H54 (cell line): ENCODE measurements around the gene UGGT1.
"Not testable (repeated sequence)": the region's sequence is repeated elsewhere in the genome, so short reads cannot be mapped to it uniquely, and the experiment has no call there.

ENCODE experiments used
- DNase-seq: peaks from one replicate; pipeline ENCODE4 v3.0.0; 2011; ENCODE audit warnings: low spot score, mixed read lengths; ENCODE audit not compliant: insufficient read length
- FAIRE-seq: peaks from 3 replicates; lab custom pipeline; 2011; peaks lifted over from hg19 to GRCh38; lab: Jason Lieb, UNC
- POLR2A ChIP-seq: IDR thresholded peaks from 2 replicates; pipeline ENCODE4 v1.6.1; 2011; ENCODE audit warnings: low read depth, mild to moderate bottlenecking, low read length

Gene UGGT1

GRCh38 chr2:128155970-128156369 lies 65.0 kb downstream of the UGGT1 start:
- DNase-seq (no peak), FAIRE-seq (no peak)
- no peak for TF ChIP-seq POLR2A

GRCh38 chr2:128156812-128157211 lies 65.8 kb downstream of the UGGT1 start:
- no peak for TF ChIP-seq POLR2A
- DNase-seq (no peak), FAIRE-seq (no peak)

DNA sequence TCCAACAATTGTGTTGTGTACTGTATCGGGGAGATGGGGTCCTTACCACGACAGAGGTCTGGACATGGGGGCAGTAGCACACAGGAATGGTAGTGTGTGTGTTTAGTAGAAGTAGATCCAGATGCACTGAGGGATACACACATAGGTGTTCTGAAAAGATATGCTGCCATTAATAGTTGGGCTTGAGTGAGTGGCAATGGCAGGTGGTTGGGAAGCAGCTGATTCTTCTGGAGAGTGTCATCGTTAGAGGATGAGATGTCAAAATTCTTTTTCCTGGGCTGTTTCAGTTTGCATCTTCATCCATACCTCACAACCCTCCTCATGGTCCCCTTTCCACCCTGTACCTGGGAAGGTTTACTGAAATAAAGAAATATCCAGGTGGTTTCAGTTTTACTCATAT lies 66.6 kb downstream of the UGGT1 start:
- no peak for TF ChIP-seq POLR2A
- FAIRE-seq (no peak), DNase-seq (no peak)

- FAIRE-seq (no peak), DNase-seq (no peak)
- TF ChIP-seq POLR2A: no peak
Measured at GRCh38 chr2:128158176-128158575, 67.2 kb downstream of the UGGT1 start.

GRCh38 chr2:128159437-128159836 lies 68.4 kb downstream of the UGGT1 start:
- FAIRE-seq (no peak), DNase-seq (no peak)
- TF ChIP-seq POLR2A: no peak

DNA sequence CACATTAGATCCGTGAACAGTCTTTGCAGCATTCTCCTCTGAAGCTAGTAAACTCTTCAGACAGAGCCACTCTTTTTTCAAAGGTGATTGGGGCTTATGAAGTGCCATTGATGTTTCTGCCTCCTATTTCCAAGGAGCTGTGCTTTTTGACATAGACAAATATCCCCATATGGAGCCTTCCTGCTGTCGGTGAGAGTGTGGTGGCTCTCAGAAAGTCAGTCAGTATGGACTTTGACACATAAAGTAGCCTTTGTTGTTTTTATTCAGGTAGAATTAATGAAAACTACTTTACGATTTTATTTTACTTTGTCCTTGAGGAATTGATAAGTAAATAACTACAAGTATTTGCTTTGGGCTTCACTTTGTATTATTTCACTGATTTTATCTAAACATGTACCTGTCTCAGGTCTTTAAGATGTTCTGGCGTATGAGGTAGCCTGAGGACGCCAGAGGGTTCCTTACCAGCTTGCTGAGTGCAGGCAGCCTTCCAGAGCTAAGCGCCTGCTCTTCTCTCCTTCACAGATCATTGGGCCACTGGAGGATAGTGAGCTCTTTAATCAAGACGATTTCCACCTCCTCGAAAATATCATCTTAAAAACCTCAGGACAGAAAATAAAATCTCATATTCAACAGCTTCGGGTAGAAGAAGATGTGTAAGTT lies 69.7 kb downstream of the UGGT1 start:
- DNase-seq: no peak
- no peak for TF ChIP-seq POLR2A
- no peak for FAIRE-seq

DNA sequence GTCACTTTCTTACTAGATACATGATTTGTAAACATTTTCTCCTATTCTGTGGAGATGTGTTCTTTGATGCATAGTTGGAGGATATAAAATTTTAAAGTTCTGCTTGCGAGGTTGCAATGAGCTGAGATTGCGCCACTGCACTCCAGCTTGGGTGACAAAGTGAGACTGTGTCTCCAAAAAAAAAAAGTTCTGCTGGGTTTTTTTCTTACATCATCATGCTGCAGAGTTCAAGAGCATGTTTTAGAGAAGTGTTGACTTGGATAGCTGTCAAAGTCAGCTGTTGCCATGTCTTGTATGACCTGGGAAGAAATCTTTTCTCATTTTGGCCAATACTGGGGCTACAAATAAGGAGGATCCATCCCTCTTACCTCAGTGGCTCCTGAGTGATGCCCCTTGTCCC lies 71.3 kb downstream of the UGGT1 start:
- no peak for TF ChIP-seq POLR2A
- no peak for DNase-seq
- FAIRE-seq: no peak

DNA sequence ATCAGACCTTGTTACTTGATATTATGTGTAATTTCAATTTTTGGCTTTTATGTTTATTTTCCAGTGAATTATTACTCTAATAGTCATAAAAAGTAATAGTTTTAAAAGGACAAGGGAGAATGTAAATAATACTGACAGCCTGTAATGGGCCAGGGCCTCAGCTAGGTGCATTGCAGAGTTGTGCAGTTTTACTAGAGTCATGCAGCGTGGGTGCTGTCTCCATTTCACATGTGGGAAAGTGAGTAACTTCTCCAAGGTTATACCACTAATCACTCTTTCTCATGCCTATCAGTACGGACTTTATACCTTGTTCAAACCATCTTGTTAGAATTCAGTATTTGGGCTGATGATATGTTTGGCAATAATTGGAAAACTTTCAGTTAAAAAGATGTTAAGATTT lies 73.3 kb downstream of the UGGT1 start:
- DNase-seq: no peak
- TF ChIP-seq POLR2A: no peak
- no peak for FAIRE-seq

DNA sequence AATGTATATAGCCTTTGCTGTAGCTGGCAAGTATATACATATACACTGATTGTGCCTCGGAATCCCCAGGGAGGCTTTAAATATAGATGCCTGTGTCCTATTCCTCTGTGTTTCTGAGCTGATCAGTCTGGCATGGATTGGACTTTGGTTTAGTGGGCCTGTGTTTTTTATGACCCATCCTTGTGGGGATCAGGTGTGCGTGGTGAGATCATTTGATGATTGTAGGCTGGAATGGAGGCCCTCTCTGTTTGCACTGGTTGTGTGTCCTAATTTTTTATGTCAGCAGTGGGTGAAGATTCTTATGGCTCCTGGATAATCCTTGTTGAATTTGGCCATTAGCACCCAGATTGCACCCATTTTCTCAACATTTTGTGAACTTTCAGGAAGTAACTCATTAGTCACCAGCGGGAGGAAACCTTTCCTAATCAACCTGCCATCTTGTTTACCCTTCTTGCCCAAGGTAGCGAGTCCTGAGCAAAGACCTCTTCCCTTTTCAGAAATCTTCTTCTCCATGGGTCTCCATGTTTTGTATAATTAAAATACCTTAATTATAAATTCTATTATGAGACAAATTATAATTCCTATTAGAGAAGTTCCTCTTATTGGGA lies 75.8 kb downstream of the UGGT1 start:
- TF ChIP-seq POLR2A: no peak
- DNase-seq (no peak), FAIRE-seq (no peak)

DNA sequence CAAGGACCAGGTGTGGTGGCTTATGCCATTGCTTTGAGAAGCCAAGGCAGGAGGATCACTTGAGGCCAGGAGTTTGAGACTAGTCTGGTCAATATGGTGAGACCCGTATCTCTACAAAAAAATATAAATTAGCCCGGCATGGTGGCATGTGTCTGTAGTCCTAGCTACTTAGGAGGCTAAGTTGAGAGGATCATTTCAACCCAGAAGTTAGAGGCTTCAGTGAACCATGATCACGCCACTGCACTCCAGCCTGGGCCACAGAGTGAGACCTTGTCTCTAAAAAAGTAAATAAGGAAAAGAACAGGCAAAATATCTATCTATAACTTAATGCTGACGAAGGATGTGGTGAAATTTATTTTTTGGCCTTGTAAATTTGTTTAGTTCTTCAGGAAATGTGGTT lies 78.1 kb downstream of the UGGT1 start:
- no peak for TF ChIP-seq POLR2A
- DNase-seq (no peak), FAIRE-seq (no peak)

DNA sequence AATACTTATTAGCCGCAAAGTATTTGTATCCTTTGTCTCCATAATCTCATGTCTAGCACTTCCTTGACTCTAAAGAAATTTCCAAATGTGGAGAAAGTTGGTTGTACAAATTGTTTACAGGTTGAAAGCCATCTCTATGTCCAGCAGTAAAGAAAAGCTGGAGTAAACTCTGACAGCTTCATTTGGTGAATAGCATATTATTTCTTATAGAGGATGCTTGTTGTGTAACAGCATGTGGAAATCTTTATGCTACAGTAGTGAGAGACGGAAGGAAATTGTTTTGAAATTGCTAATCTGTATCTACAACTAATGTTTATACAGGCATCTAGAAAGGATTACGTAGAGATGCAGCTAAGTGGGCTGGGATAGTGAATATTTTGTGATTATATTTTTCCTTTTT lies 78.5 kb downstream of the UGGT1 start:
- FAIRE-seq (no peak), DNase-seq (no peak)
- TF ChIP-seq POLR2A: no peak

DNA sequence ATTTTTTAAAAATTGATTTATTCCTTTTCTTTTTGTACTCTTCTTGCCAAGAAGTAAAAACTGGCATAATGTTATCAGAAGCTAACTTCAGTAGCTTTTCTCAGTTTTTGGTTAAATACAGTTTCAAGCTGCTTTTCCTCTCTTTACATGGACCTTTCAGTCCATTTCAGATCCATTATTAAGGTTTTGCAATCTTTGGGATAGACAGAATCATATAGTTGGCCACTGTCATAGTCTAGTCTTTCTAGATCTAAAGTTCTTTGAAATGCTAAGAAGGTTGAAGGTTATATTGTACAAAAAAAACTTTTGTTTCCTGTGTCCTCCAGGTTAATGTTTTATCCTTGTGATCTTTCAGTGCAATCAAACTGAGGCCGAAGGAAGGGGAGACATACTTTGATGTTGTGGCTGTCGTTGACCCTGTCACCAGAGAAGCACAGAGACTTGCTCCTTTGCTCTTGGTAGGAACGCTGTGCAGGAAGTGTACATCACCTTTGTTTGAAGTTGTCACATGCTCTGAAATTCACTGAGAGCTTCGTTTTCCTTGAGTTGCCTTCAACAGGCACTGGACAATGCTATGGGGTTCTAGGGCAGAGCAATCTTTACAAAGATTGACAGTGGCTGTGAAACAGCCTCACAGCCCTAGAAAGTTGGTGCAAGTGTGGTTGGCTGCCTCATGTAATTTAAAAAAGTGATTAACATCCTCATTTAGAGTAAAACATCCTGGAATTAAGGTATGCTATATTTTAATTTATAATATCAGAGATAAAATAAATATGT lies 79.1 kb downstream of the UGGT1 start:
- TF ChIP-seq POLR2A: no peak
- FAIRE-seq: no peak

GRCh38 chr2:128170776-128171175 lies 79.8 kb downstream of the UGGT1 start:
- DNase-seq: no peak
- no peak for FAIRE-seq
- TF ChIP-seq POLR2A: no peak

More for the DNA sequence above, 79.1 kb downstream of the UGGT1 start:
- no peak for DNase-seq

GRCh38 chr2:128172191-128172590 lies 81.2 kb downstream of the UGGT1 start:
- FAIRE-seq: peak; percentile 78
- TF ChIP-seq POLR2A: no peak
- DNase-seq: no peak

GRCh38 chr2:128174067-128174466 lies 83.1 kb downstream of the UGGT1 start:
- not testable (repeated sequence) for DNase-seq, FAIRE-seq
